SH-SY5Y (cell line): Measurements from ENCODE around the gene ATP10A.

Experiments used
- GATA2 ChIP-seq: IDR thresholded peaks from 2 replicates; pipeline ENCODE4 v1.6.1; 2011; ENCODE audit warnings: mild to moderate bottlenecking, low read depth, low read length
- GATA3 ChIP-seq: IDR thresholded peaks from 2 replicates; pipeline ENCODE4 v1.6.1; 2011; ENCODE audit warnings: low read depth, mild to moderate bottlenecking, low read length, moderate library complexity

DNA sequence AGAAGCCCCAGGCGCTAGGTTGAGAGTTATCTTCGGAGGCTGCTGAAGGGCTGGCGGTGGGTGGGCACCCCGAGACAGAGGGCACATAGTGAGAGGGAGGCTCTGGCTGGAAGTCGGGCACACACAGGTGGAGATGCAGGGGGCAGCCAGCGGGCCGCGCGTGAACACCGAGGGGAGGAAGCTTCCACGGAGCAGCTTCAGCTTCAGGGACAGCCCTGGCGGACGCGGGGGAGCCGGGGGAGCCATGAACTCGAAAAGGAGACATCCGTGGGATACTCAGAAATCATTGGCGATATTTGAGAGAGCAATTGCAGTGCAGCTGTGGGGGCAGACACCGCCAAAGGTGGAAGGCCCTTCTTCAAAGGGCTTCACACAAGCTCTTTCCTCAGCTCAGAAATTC is 204.6 kb downstream of the ATP10A start:
- TF ChIP-seq GATA3 (no peak), GATA2 (no peak)
